Measurements from ENCODE around the gene BAG5.
A peak's percentile ranks its signal among the peaks of the same experiment; 100 is the strongest.

BAG5 gene

DNA sequence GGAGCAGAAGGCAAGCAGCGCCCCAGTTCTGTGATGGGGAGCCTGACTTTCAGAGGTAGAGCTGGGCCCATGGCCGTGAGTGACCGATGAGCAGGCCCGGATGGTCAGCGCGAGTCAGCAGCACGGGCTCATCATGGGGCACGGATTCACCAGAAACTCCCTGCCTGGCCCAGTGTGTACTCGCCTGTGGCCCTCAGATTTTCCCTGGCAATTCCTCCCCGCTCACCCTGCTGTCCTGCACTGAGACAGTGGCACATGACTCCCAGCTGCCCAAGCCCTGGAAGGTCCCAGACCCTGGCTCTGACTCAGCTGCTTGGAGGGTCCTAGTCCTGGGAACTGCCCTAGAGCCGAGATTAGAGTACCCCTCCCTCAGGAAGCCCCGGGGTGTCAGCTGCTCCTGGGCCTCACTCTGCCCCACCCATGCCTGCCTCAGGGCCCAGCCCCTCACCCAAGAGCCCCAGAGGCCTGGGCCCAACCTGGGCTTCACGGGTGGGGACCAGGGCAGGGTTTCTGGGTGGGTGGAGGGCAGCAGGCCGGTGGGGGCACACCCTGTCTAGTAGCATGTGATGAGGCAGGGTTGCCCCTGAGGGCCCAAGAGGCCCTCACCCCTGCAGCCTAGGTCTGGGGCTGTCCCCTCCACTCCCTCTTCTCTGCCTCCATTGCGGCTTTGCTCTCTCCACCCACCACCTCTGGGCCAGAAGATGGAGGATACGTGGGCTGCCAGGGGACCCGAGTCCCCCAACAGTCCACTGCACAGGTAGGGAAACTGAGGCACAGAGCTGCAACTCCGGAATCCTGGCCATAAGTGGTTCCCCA, 25.1 kb downstream of the BAG5 start:
- Mint-ChIP-seq H3K27me3 (ENCODE audit: low read depth) (no peaks in the 10 kb centered on the region), H3K36me3 (ENCODE audit: low read depth) (no peaks in the 10 kb centered on the region), H3K4me1 (peaks cover 17% of the 10 kb centered on the region), H3K9me3 (no peaks in the 10 kb centered on the region), H3K4me3 (no peak overlapping the region), H3K27ac (peak overlapping the region; percentile 8 to 60 (median 47))
- TF ChIP-seq, protein P1, sequence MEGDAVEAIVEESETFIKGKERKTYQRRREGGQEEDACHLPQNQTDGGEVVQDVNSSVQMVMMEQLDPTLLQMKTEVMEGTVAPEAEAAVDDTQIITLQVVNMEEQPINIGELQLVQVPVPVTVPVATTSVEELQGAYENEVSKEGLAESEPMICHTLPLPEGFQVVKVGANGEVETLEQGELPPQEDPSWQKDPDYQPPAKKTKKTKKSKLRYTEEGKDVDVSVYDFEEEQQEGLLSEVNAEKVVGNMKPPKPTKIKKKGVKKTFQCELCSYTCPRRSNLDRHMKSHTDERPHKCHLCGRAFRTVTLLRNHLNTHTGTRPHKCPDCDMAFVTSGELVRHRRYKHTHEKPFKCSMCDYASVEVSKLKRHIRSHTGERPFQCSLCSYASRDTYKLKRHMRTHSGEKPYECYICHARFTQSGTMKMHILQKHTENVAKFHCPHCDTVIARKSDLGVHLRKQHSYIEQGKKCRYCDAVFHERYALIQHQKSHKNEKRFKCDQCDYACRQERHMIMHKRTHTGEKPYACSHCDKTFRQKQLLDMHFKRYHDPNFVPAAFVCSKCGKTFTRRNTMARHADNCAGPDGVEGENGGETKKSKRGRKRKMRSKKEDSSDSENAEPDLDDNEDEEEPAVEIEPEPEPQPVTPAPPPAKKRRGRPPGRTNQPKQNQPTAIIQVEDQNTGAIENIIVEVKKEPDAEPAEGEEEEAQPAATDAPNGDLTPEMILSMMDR (IDR thresholded peaks at IDR 0.05; ENCODE audit: unreplicated experiment in 3 of 3) = no peak

DNA sequence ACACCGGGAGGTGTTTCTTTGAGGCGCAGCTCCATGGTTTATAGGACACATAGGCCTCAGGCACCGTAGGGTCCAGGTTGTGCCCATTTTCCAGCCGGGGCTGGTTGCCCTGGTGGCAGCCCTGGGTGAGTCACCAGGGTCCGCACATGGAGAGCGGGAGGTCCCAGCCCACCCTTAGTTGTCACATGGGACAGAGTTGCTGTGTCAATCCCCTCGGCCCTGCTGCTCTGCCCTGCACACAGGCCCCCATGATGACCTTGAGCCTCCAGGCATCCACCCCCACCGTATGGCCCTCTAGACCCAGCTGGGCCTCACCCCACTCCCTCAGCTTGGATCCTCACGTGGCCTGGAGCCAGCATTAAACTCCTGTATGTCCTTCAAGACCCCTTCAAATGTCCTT, 25.8 kb downstream of the BAG5 start:
- H3K27me3 Mint-ChIP-seq (ENCODE audit: low read depth) = no peaks in the 10 kb centered on the region
- H3K36me3 Mint-ChIP-seq (ENCODE audit: low read depth) = no peaks in the 10 kb centered on the region
- H3K27ac Mint-ChIP-seq = peak overlapping the region; percentile 8 to 60 (median 47)
- TF ChIP-seq, protein P1 (IDR thresholded peaks at IDR 0.05; ENCODE audit: unreplicated experiment in 3 of 3) = no peak
- no peaks in the 10 kb centered on the region for H3K9me3 Mint-ChIP-seq
- peak overlapping the region in 1 of 3 experiments; percentile 13 for H3K4me3 Mint-ChIP-seq
- H3K4me1 Mint-ChIP-seq = peaks cover 17% of the 10 kb centered on the region

DNA sequence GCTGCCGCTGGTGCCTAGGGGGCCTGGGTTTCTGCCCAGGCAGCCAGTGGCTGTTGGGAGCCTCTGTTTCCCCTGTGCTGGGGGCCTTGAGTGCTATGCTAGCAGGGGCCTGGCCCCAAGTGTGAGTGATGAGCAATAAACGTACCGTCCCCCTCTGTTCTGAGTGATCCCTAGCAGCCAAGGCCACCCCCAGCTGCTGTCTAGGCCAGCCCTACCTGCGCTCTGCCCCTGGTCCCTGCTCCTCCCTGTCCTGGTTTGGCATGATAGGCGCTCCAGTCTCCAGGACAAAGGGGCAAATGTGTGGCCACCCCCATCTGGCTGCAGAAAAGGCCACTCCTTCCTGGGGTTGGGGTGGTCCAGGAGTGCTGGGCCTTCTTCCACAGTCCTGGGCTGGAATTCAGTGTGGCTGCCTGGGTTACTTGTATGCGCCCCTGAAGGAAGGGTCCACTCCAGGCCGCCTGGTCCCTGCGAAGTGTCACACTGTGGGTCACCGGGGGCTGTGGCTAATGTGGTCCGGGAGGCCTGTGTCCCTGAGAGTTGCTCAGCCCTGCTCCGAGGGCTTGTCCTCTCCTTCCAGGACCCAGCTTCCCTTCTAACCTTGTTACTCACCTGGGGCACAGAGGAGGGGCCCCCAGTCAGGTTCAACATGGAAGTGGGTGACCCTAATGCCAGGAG, 26.4 kb downstream of the BAG5 start:
- Mint-ChIP-seq H3K9me3 (no peaks in the 10 kb centered on the region), H3K4me3 (no peak overlapping the region), H3K27me3 (ENCODE audit: low read depth) (no peaks in the 10 kb centered on the region), H3K36me3 (ENCODE audit: low read depth) (no peaks in the 10 kb centered on the region), H3K4me1 (peaks cover 17% of the 10 kb centered on the region), H3K27ac (no peak overlapping the region)
- TF ChIP-seq, protein P1 (IDR thresholded peaks at IDR 0.05; ENCODE audit: unreplicated experiment in 3 of 3) = no peak

DNA sequence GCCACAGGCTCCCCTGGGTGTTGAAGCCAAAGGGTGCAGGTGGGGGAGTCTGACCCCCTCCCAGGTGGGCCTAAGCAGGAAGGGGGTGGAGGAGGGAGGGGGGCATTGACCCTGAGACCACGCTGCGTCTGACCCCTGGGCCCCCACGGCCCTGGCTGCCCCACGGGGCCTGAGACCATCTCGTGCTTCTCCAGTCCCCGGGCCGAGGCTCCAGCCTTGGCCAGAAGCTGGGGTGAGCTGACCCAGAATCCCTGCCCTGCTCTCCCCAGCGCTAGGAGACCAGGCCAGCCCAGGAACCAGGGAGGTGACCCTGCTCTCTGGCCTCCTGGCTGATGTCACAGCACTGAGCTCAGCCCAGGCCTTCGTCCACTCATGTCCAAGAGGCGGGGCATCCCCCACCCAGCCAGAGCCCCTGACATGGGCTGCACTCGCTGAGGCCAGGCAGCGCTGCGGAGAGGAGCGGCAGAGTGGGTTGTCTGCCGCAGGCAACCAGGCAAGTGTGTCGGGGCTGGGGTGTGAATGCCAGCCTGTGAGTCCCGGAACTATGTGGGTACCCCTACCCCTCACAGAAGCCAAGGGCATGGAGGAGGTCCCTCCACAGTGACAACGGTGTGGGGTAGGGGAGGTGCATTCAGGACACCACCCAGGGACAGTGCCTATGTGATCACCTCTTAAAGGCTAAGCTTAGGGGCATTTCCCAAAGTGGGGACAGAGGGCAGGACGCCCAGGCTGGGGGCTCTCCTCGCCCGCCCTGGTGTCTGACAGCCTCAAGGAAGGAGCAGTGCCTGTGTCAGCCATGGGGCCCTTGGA, 27.2 kb downstream of the BAG5 start:
- Mint-ChIP-seq H3K4me3 (no peak overlapping the region), H3K27ac (no peak overlapping the region), H3K9me3 (no peaks in the 10 kb centered on the region), H3K27me3 (ENCODE audit: low read depth) (no peaks in the 10 kb centered on the region), H3K4me1 (peaks cover 14% of the 10 kb centered on the region), H3K36me3 (ENCODE audit: low read depth) (no peaks in the 10 kb centered on the region)
- TF ChIP-seq, protein P1 (IDR thresholded peaks at IDR 0.05; ENCODE audit: unreplicated experiment in 3 of 3) = no peak

DNA sequence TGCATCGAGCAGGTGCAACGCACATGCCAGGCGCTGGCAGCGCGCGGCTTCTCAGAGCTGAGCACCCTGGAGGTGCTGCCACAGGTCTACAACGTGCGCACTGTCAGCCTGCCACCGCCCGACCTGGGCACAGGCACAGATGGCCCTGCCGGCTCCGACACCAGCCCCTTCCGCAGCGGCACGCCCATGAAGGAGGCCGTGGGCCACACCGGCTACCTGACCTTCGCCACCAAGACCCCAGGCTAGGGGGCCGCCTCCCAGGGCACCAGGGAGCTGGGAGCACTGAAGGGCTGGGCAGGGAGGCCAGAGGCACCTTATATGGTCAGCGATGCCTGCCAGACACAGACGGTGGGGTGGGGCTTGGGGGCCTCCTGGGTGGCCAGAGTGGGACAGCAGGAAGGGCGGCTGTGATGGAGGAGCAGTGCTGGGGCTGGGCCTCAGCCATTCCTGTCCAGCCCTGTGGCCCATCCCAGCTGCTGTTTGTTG, 27.8 kb downstream of the BAG5 start:
- TF ChIP-seq, protein P1 (IDR thresholded peaks at IDR 0.05; ENCODE audit: unreplicated experiment in 3 of 3) = no peak
- Mint-ChIP-seq H3K9me3 (no peaks in the 10 kb centered on the region), H3K4me1 (peaks cover 13% of the 10 kb centered on the region), H3K27ac (no peak overlapping the region), H3K4me3 (no peak overlapping the region), H3K36me3 (ENCODE audit: low read depth) (no peaks in the 10 kb centered on the region), H3K27me3 (ENCODE audit: low read depth) (no peaks in the 10 kb centered on the region)
